ENCODE measurements around the gene CFAP77. TPM values are rescaled to one million over a fixed set of nuclear protein-coding genes. Genes with fewer than 3 reads are reported as not detected.

The CFAP77 gene
- total and polyA plus RNA-seq, 10 of the 15 experiments (the other 5 are each of a cell fraction or from before 2014, with no cell fraction given) = 0.33 TPM; not detected in 9

GRCh38 chr9:132409828-132410528 lies at the start of gene CFAP77 (continued):
- TF ChIP-seq ZBTB40 (IDR thresholded peaks at IDR 0.05; ENCODE audit: borderline replicate concordance) = no peak
- TF ChIP-seq ZNF687 (IDR thresholded peaks at IDR 0.05) = no peak
- TF ChIP-seq PAX8 (IDR thresholded peaks at IDR 0.05) = no peak
- no peak for TF ChIP-seq TAF1 (IDR thresholded peaks at IDR 0.05; ENCODE audit: borderline replicate concordance, low read depth, low read length)
- TF ChIP-seq RCOR1 (conservative IDR thresholded peaks at IDR 0.05; ENCODE audit: low read depth, low read length) = no peak
- peak; percentile 88 for TF ChIP-seq SREBF1 (IDR thresholded peaks at IDR 0.05; ENCODE audit: low read length)
- TF ChIP-seq RBBP5 (conservative IDR thresholded peaks at IDR 0.05) = no peak
- no peak for TF ChIP-seq MEF2B (IDR thresholded peaks at IDR 0.05; ENCODE audit: partially characterized antibody, poor library complexity, severe bottlenecking)
- TF ChIP-seq CBX3 (IDR thresholded peaks at IDR 0.05; ENCODE audit: borderline replicate concordance, low read depth) = no peak
- no peak for TF ChIP-seq NFYA (IDR thresholded peaks at IDR 0.05; ENCODE audit: borderline replicate concordance, low read depth, low read length)
- TF ChIP-seq ATF2 (IDR thresholded peaks at IDR 0.05; ENCODE audit: low read length) = no peak
- TF ChIP-seq ZZZ3 (IDR thresholded peaks at IDR 0.05; ENCODE audit: control insufficient read depth, insufficient read length, low read depth) = no peak
- TF ChIP-seq KLF5 (IDR thresholded peaks at IDR 0.05; ENCODE audit: partially characterized antibody) = peak; percentile 99
- TF ChIP-seq CREM (IDR thresholded peaks at IDR 0.05; ENCODE audit: low read depth) = no peak
- TF ChIP-seq CHD2 (IDR thresholded peaks at IDR 0.05; ENCODE audit: borderline replicate concordance, low read depth, low read length) = no peak
- TF ChIP-seq, protein P1, sequence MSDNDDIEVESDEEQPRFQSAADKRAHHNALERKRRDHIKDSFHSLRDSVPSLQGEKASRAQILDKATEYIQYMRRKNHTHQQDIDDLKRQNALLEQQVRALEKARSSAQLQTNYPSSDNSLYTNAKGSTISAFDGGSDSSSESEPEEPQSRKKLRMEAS (IDR thresholded peaks at IDR 0.05; ENCODE audit: low read depth, low read length) = no peak
- TF ChIP-seq NR2C2 (IDR thresholded peaks at IDR 0.05; ENCODE audit: borderline replicate concordance, control insufficient read depth, insufficient read length, low read depth) = no peak
- TF ChIP-seq, protein P2, sequence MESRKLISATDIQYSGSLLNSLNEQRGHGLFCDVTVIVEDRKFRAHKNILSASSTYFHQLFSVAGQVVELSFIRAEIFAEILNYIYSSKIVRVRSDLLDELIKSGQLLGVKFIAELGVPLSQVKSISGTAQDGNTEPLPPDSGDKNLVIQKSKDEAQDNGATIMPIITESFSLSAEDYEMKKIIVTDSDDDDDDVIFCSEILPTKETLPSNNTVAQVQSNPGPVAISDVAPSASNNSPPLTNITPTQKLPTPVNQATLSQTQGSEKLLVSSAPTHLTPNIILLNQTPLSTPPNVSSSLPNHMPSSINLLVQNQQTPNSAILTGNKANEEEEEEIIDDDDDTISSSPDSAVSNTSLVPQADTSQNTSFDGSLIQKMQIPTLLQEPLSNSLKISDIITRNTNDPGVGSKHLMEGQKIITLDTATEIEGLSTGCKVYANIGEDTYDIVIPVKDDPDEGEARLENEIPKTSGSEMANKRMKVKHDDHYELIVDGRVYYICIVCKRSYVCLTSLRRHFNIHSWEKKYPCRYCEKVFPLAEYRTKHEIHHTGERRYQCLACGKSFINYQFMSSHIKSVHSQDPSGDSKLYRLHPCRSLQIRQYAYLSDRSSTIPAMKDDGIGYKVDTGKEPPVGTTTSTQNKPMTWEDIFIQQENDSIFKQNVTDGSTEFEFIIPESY (IDR thresholded peaks at IDR 0.05) = no peak
- TF ChIP-seq ZSCAN29 (IDR thresholded peaks at IDR 0.05) = no peak
